IPS-15b (cell line): ENCODE results near the gene SYN1.

ENCODE experiments used
- H3K27me3 ChIP-seq: one replicate; pipeline ENCODE4 v1.6.1; 2013; ENCODE audit warnings: low read length; ENCODE audit not compliant: control insufficient read depth, insufficient read depth
- H3K36me3 ChIP-seq: one replicate; pipeline ENCODE4 v1.6.1; 2013; ENCODE audit warnings: low read length; ENCODE audit not compliant: control insufficient read depth, insufficient read depth
- H3K4me1 ChIP-seq: one replicate; pipeline ENCODE4 v1.6.1; 2013; ENCODE audit warnings: mild to moderate bottlenecking, low read length; ENCODE audit not compliant: control insufficient read depth, insufficient read depth
- H3K4me3 ChIP-seq: one replicate; pipeline ENCODE4 v1.5.1; 2013; ENCODE audit warnings: low read depth, low read length
- H3K9ac ChIP-seq: one replicate; pipeline ENCODE4 v1.6.1; 2013; ENCODE audit warnings: low read depth, mild to moderate bottlenecking, low read length
- H3K9me3 ChIP-seq: one replicate; pipeline ENCODE4 v1.6.1; 2013; ENCODE audit warnings: mild to moderate bottlenecking, low read length; ENCODE audit not compliant: control insufficient read depth, insufficient read depth

The SYN1 gene

GRCh38 chrX:47632666-47633065 lies 13.0 kb upstream of the SYN1 start:
- Histone ChIP-seq H3K36me3 (peaks cover 12% of the 10 kb centered on the region), H3K27me3 (no peaks in the 10 kb centered on the region), H3K4me1 (no peaks in the 10 kb centered on the region), H3K9me3 (no peaks in the 10 kb centered on the region), H3K9ac (no peak overlapping the region), H3K4me3 (no peak overlapping the region)

GRCh38 chrX:47631676-47632075 lies 12.0 kb upstream of the SYN1 start:
- no peak overlapping the region for H3K9ac ChIP-seq
- peaks cover 12% of the 10 kb centered on the region for H3K36me3 ChIP-seq
- H3K27me3 ChIP-seq = no peaks in the 10 kb centered on the region
- H3K4me1 ChIP-seq = no peaks in the 10 kb centered on the region
- no peaks in the 10 kb centered on the region for H3K9me3 ChIP-seq
- H3K4me3 ChIP-seq = no peak overlapping the region

GRCh38 chrX:47629419-47630200 lies 10.0 kb upstream of the SYN1 start, which contains the start of gene CFP:
TSS of gene CFP (minus strand) at chrX:47629930. CDS start at chrX:47629844, 86 bp downstream.
- H3K9ac ChIP-seq = no peak within 1 kb of the TSS
- no peaks in the 10 kb centered on the region for H3K4me1 ChIP-seq
- H3K36me3 ChIP-seq = peaks cover 2% of the 10 kb centered on the region
- H3K27me3 ChIP-seq = no peaks in the 10 kb centered on the region
- no peaks in the 10 kb centered on the region for H3K9me3 ChIP-seq
- no peak within 1 kb of the TSS for H3K4me3 ChIP-seq

- H3K4me1 ChIP-seq = no peaks in the 10 kb centered on the region
- H3K27me3 ChIP-seq = no peaks in the 10 kb centered on the region
- no peaks in the 10 kb centered on the region for H3K9me3 ChIP-seq
- no peak overlapping the region for H3K4me3 ChIP-seq
- no peak overlapping the region for H3K9ac ChIP-seq
- peaks cover 2% of the 10 kb centered on the region for H3K36me3 ChIP-seq
These were observed 9.3 kb upstream of the SYN1 start for GRCh38 chrX:47628982-47629381.

- Histone ChIP-seq H3K4me3 (no peak overlapping the region), H3K36me3 (no peaks in the 10 kb centered on the region), H3K4me1 (no peaks in the 10 kb centered on the region), H3K9ac (no peak overlapping the region), H3K27me3 (peaks cover 8% of the 10 kb centered on the region), H3K9me3 (no peaks in the 10 kb centered on the region)
These were observed 5.7 kb upstream of the SYN1 start for GRCh38 chrX:47625365-47625764.

GRCh38 chrX:47623540-47624027 lies 3.9 kb upstream of the SYN1 start:
- peak overlapping the region; percentile 48 for H3K4me3 ChIP-seq

GRCh38 chrX:47621851-47622250 lies 2.2 kb upstream of the SYN1 start:
- Histone ChIP-seq H3K9ac (no peak overlapping the region), H3K27me3 (peaks cover 10% of the 10 kb centered on the region), H3K36me3 (no peaks in the 10 kb centered on the region), H3K4me1 (no peaks in the 10 kb centered on the region), H3K4me3 (no peak overlapping the region), H3K9me3 (peaks cover 2% of the 10 kb centered on the region)

More at GRCh38 chrX:47623540-47624027, 3.9 kb upstream of the SYN1 start:
- no peaks in the 10 kb centered on the region for H3K36me3 ChIP-seq
- peaks cover 10% of the 10 kb centered on the region for H3K27me3 ChIP-seq
- H3K4me1 ChIP-seq = no peaks in the 10 kb centered on the region
- H3K9me3 ChIP-seq = peaks cover under 1% of the 10 kb centered on the region
- H3K9ac ChIP-seq = no peak overlapping the region

GRCh38 chrX:47620303-47620685 lies 637 bp upstream of the SYN1 start:
- no peaks in the 10 kb centered on the region for H3K4me1 ChIP-seq
- peaks cover 2% of the 10 kb centered on the region for H3K9me3 ChIP-seq
- H3K4me3 ChIP-seq = peak overlapping the region; percentile 49
- H3K9ac ChIP-seq = no peak overlapping the region
- no peaks in the 10 kb centered on the region for H3K36me3 ChIP-seq
- peaks cover 10% of the 10 kb centered on the region for H3K27me3 ChIP-seq

GRCh38 chrX:47618923-47619485 lies 653 bp downstream of the SYN1 start:
- Histone ChIP-seq H3K27me3 (peaks cover 10% of the 10 kb centered on the region), H3K9ac (no peak overlapping the region), H3K36me3 (no peaks in the 10 kb centered on the region), H3K4me1 (no peaks in the 10 kb centered on the region), H3K4me3 (peak overlapping the region; percentile 46), H3K9me3 (peaks cover 2% of the 10 kb centered on the region)

- Histone ChIP-seq H3K27me3 (peaks cover 3% of the 10 kb centered on the region), H3K9ac (no peak overlapping the region), H3K9me3 (peaks cover 2% of the 10 kb centered on the region), H3K4me1 (no peaks in the 10 kb centered on the region), H3K36me3 (no peaks in the 10 kb centered on the region), H3K4me3 (no peak overlapping the region)
These were observed 5.0 kb downstream of the SYN1 start for GRCh38 chrX:47614618-47615017.

GRCh38 chrX:47613082-47613481 lies 6.6 kb downstream of the SYN1 start:
- Histone ChIP-seq H3K36me3 (no peaks in the 10 kb centered on the region), H3K9ac (no peak overlapping the region), H3K27me3 (no peaks in the 10 kb centered on the region), H3K9me3 (no peaks in the 10 kb centered on the region), H3K4me3 (no peak overlapping the region), H3K4me1 (peaks cover 4% of the 10 kb centered on the region)

- Histone ChIP-seq H3K27me3 (no peaks in the 10 kb centered on the region), H3K36me3 (no peaks in the 10 kb centered on the region), H3K4me1 (peaks cover 4% of the 10 kb centered on the region), H3K9ac (no peak overlapping the region), H3K4me3 (no peak overlapping the region), H3K9me3 (no peaks in the 10 kb centered on the region)
These were observed 7.2 kb downstream of the SYN1 start for GRCh38 chrX:47612418-47612817.
